ENCODE measurements around the gene DOK3.

The DOK3 gene

GRCh38 chr5:177458912-177459350, 50.7 kb downstream of the DOK3 start:
- H3K4me1 ChIP-seq (ENCODE audit: control insufficient read depth in 5 of 5, insufficient read depth in 5 of 5, low read length in 5 of 5), result peaks cover 0 to 48% (median 42%) of the 10 kb centered on the region in 5 donors
- H3K9ac ChIP-seq (ENCODE audit: low read length in 5 of 5), result no peak overlapping the region
- no peak overlapping the region for H3K4me3 ChIP-seq (ENCODE audit: low read depth in 1 of 5, low read length in 5 of 5)
- H3K36me3 ChIP-seq (ENCODE audit: control insufficient read depth in 5 of 5, insufficient read depth in 5 of 5, low read length in 5 of 5), result peaks cover 0 to 29% (median 22%) of the 10 kb centered on the region in 5 donors
- H3K27me3 ChIP-seq (ENCODE audit: control insufficient read depth in 5 of 5, insufficient read depth in 4 of 5, low read length in 5 of 5), result peaks cover 0 to 2% (median 0%) of the 10 kb centered on the region in 5 donors
- H3K27ac ChIP-seq (ENCODE audit: low read depth, low read length), result no peak overlapping the region
- H3K9me3 ChIP-seq (ENCODE audit: control insufficient read depth in 5 of 5, low read length in 5 of 5), result no peaks in the 10 kb centered on the region

GRCh38 chr5:177457852-177458681, 51.6 kb downstream of the DOK3 start:
- no peaks in the 10 kb centered on the region for H3K9me3 ChIP-seq (ENCODE audit: control insufficient read depth in 5 of 5, low read length in 5 of 5)
- peaks cover 0 to 51% (median 45%) of the 10 kb centered on the region in 5 donors for H3K4me1 ChIP-seq (ENCODE audit: control insufficient read depth in 5 of 5, insufficient read depth in 5 of 5, low read length in 5 of 5)
- peaks cover 0 to 8% (median 5%) of the 10 kb centered on the region in 5 donors for H3K27me3 ChIP-seq (ENCODE audit: control insufficient read depth in 5 of 5, insufficient read depth in 4 of 5, low read length in 5 of 5)
- H3K9ac ChIP-seq (ENCODE audit: low read length in 5 of 5), result no peak overlapping the region
- no peak overlapping the region for H3K4me3 ChIP-seq (ENCODE audit: low read depth in 1 of 5, low read length in 5 of 5)
- no peak overlapping the region for H3K27ac ChIP-seq (ENCODE audit: low read depth, low read length)
- peaks cover 0 to 29% (median 22%) of the 10 kb centered on the region in 5 donors for H3K36me3 ChIP-seq (ENCODE audit: control insufficient read depth in 5 of 5, insufficient read depth in 5 of 5, low read length in 5 of 5)

- H3K4me1 ChIP-seq (ENCODE audit: control insufficient read depth in 5 of 5, insufficient read depth in 5 of 5, low read length in 5 of 5), result peaks cover 0 to 45% (median 40%) of the 10 kb centered on the region in 5 donors
- H3K36me3 ChIP-seq (ENCODE audit: control insufficient read depth in 5 of 5, insufficient read depth in 5 of 5, low read length in 5 of 5), result peaks cover 0 to 29% (median 22%) of the 10 kb centered on the region in 5 donors
- H3K4me3 ChIP-seq (ENCODE audit: low read depth in 1 of 5, low read length in 5 of 5), result no peak overlapping the region
- H3K9ac ChIP-seq (ENCODE audit: low read length in 5 of 5), result no peak overlapping the region
- H3K27me3 ChIP-seq (ENCODE audit: control insufficient read depth in 5 of 5, insufficient read depth in 4 of 5, low read length in 5 of 5), result peaks cover 8 to 16% (median 8%) of the 10 kb centered on the region in 5 donors
- no peaks in the 10 kb centered on the region for H3K9me3 ChIP-seq (ENCODE audit: control insufficient read depth in 5 of 5, low read length in 5 of 5)
- H3K27ac ChIP-seq (ENCODE audit: low read depth, low read length), result peak overlapping the region; percentile 37
These were observed 52.4 kb downstream of the DOK3 start for GRCh38 chr5:177456976-177457851.

- Histone ChIP-seq H3K27me3 (ENCODE audit: control insufficient read depth in 5 of 5, insufficient read depth in 4 of 5, low read length in 5 of 5) (peaks cover 8 to 19% (median 11%) of the 10 kb centered on the region in 5 donors), H3K4me1 (ENCODE audit: control insufficient read depth in 5 of 5, insufficient read depth in 5 of 5, low read length in 5 of 5) (peaks cover 0 to 38% (median 34%) of the 10 kb centered on the region in 5 donors), H3K4me3 (ENCODE audit: low read depth in 1 of 5, low read length in 5 of 5) (no peak overlapping the region), H3K9ac (ENCODE audit: low read length in 5 of 5) (no peak overlapping the region), H3K9me3 (ENCODE audit: control insufficient read depth in 5 of 5, low read length in 5 of 5) (no peaks in the 10 kb centered on the region), H3K27ac (ENCODE audit: low read depth, low read length) (peak overlapping the region; percentile 37), H3K36me3 (ENCODE audit: control insufficient read depth in 5 of 5, insufficient read depth in 5 of 5, low read length in 5 of 5) (peaks cover 0 to 29% (median 22%) of the 10 kb centered on the region in 5 donors)
These were observed 53.0 kb downstream of the DOK3 start for GRCh38 chr5:177456591-177456964.

- Histone ChIP-seq H3K27me3 (ENCODE audit: control insufficient read depth in 5 of 5, insufficient read depth in 4 of 5, low read length in 5 of 5) (peaks cover 11 to 22% (median 13%) of the 10 kb centered on the region in 5 donors), H3K4me3 (ENCODE audit: low read depth in 1 of 5, low read length in 5 of 5) (peak overlapping the region; percentile 57 to 76 (median 65)), H3K4me1 (ENCODE audit: control insufficient read depth in 5 of 5, insufficient read depth in 5 of 5, low read length in 5 of 5) (peaks cover 0 to 34% (median 33%) of the 10 kb centered on the region in 5 donors), H3K9ac (ENCODE audit: low read length in 5 of 5) (peak overlapping the region in 4 of 5 donors; percentile 17 to 69 (median 45)), H3K9me3 (ENCODE audit: control insufficient read depth in 5 of 5, low read length in 5 of 5) (no peaks in the 10 kb centered on the region), H3K36me3 (ENCODE audit: control insufficient read depth in 5 of 5, insufficient read depth in 5 of 5, low read length in 5 of 5) (peaks cover 0 to 27% (median 22%) of the 10 kb centered on the region in 5 donors), H3K27ac (ENCODE audit: low read depth, low read length) (peak overlapping the region; percentile 46)
These were observed 53.7 kb downstream of the DOK3 start for GRCh38 chr5:177455661-177456590.

GRCh38 chr5:177455036-177455660, 54.5 kb downstream of the DOK3 start:
- peaks cover 18 to 26% (median 19%) of the 10 kb centered on the region in 5 donors for H3K27me3 ChIP-seq (ENCODE audit: control insufficient read depth in 5 of 5, insufficient read depth in 4 of 5, low read length in 5 of 5)
- H3K9ac ChIP-seq (ENCODE audit: low read length in 5 of 5), result peak overlapping the region in 4 of 5 donors; percentile 22 to 69 (median 46)
- no peaks in the 10 kb centered on the region for H3K9me3 ChIP-seq (ENCODE audit: control insufficient read depth in 5 of 5, low read length in 5 of 5)
- H3K4me1 ChIP-seq (ENCODE audit: control insufficient read depth in 5 of 5, insufficient read depth in 5 of 5, low read length in 5 of 5), result peaks cover 0 to 34% (median 33%) of the 10 kb centered on the region in 5 donors
- H3K4me3 ChIP-seq (ENCODE audit: low read depth in 1 of 5, low read length in 5 of 5), result peak overlapping the region in 4 of 5 donors; percentile 57 to 76 (median 68)
- peak overlapping the region; percentile 46 for H3K27ac ChIP-seq (ENCODE audit: low read depth, low read length)
- peaks cover 0 to 23% (median 19%) of the 10 kb centered on the region in 5 donors for H3K36me3 ChIP-seq (ENCODE audit: control insufficient read depth in 5 of 5, insufficient read depth in 5 of 5, low read length in 5 of 5)

- Histone ChIP-seq H3K36me3 (ENCODE audit: control insufficient read depth in 5 of 5, insufficient read depth in 5 of 5, low read length in 5 of 5) (peaks cover 0 to 17% (median 14%) of the 10 kb centered on the region in 5 donors), H3K9me3 (ENCODE audit: control insufficient read depth in 5 of 5, low read length in 5 of 5) (no peaks in the 10 kb centered on the region), H3K9ac (ENCODE audit: low read length in 5 of 5) (peak overlapping the region in 3 of 5 donors; percentile 22 to 62 (median 55)), H3K27me3 (ENCODE audit: control insufficient read depth in 5 of 5, insufficient read depth in 4 of 5, low read length in 5 of 5) (peaks cover 23 to 33% (median 26%) of the 10 kb centered on the region in 5 donors), H3K4me1 (ENCODE audit: control insufficient read depth in 5 of 5, insufficient read depth in 5 of 5, low read length in 5 of 5) (peaks cover 0 to 34% (median 33%) of the 10 kb centered on the region in 5 donors), H3K27ac (ENCODE audit: low read depth, low read length) (peak overlapping the region; percentile 46), H3K4me3 (ENCODE audit: low read depth in 1 of 5, low read length in 5 of 5) (peak overlapping the region in 4 of 5 donors; percentile 57 to 76 (median 68))
These were observed 55.1 kb downstream of the DOK3 start for GRCh38 chr5:177454397-177455035.

GRCh38 chr5:177453852-177454396, 55.7 kb downstream of the DOK3 start:
- Histone ChIP-seq H3K27me3 (ENCODE audit: control insufficient read depth in 5 of 5, insufficient read depth in 4 of 5, low read length in 5 of 5) (peaks cover 25 to 34% (median 31%) of the 10 kb centered on the region in 5 donors), H3K36me3 (ENCODE audit: control insufficient read depth in 5 of 5, insufficient read depth in 5 of 5, low read length in 5 of 5) (peaks cover 0 to 14% (median 13%) of the 10 kb centered on the region in 5 donors), H3K9me3 (ENCODE audit: control insufficient read depth in 5 of 5, low read length in 5 of 5) (no peaks in the 10 kb centered on the region), H3K27ac (ENCODE audit: low read depth, low read length) (no peak overlapping the region), H3K4me1 (ENCODE audit: control insufficient read depth in 5 of 5, insufficient read depth in 5 of 5, low read length in 5 of 5) (peaks cover 0 to 34% (median 33%) of the 10 kb centered on the region in 5 donors), H3K4me3 (ENCODE audit: low read depth in 1 of 5, low read length in 5 of 5) (peak overlapping the region in 2 of 5 donors; percentile 65 to 76), H3K9ac (ENCODE audit: low read length in 5 of 5) (peak overlapping the region in 1 of 5 donors; percentile 4)
